Ramos (cell line): ENCODE data around the gene FARP2.
"Not testable (repeated sequence)": the region's sequence is repeated elsewhere in the genome, so short reads cannot be mapped to it uniquely, and the experiment has no call there.

Experiments used
- in situ Hi-C: fragments of 300-500 bp; cut with MboI; formaldehyde crosslinking; loops from one replicate; pipeline ENCODE4 v1.14.3; 2022; ENCODE audit warnings: low sequenced_read_pairs; ENCODE audit not compliant: unreplicated experiment

Gene FARP2

GRCh38 chr2:241498115-241499070, 142.3 kb downstream of the FARP2 start:
- in situ Hi-C loops, result no loop called here

- in situ Hi-C loops, result no loop called here
Measured at GRCh38 chr2:241499146-241499965, 143.3 kb downstream of the FARP2 start.

- in situ Hi-C loops, result no loop called here
Measured at GRCh38 chr2:241500016-241500415, 143.9 kb downstream of the FARP2 start.

DNA sequence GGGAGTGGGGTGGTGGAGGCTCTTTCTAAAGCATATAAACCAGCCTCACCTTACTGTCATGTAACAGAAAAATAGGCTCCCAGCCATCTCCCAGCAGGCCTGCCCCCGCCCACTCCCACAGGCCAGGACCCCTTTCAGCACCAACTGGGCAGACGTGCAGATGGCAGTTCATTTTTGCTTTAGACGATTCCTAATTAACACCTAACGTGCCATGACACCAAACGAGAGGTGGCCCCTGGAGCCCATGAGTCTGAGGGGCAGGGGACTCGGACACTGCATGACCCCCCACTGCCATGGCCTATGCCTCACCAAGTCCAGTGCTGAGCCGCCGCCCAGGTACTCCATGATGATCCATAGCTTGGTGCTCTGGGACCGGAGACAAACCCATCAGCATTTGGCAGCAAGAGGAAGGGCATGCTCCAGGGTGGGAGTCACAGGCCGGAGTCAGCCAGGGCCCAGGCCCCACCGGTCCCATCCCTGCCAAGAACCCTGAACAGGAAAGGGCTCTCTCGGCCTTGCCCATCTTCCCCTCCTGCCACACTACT, 144.4 kb downstream of the FARP2 start:
- in situ Hi-C loops, result no loop called here

DNA sequence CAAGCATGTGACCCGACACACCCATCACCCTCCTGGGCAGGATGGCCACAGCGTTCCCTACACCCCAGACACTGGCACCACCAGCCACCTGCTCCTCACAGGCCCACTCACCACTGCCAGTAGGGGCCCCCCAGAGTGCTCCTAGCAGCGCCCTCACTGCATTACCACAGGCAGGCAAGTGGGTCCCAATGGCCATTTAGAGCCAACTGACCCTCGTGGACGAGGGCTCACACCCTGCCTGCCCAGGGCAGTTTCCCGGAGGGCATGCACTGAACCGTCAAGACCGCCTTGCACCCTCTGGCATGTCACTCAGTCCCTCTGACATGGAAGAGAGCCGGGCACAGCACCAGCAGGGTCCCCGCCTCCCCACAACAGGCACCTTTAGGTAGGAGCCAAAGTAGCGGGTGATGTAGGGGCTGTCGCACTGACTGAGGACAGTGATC, 145.0 kb downstream of the FARP2 start:
- in situ Hi-C loops, result no loop called here

DNA sequence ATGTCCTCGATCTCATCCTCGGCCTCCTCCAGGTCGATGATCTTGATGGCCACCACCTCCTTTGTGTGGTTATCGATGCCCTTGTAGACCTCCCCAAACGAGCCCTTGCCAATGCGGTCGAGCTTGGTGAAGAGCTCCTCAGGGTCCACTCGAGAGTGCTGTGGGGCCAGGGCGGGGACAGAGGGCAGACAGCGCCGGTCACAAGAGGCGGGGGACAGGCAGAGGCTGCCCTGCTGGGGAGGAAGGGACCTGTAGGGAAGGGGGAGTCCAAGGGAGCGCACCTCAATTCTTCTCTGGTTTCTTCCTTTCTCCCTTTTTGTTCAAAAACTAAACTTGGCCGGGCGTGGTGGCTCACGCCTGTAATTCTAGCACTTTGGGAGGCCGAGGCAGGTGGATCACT, 145.5 kb downstream of the FARP2 start:
- in situ Hi-C loops, result no loop called here

- in situ Hi-C loops, result no loop called here
Measured at GRCh38 chr2:241502281-241502680, 146.2 kb downstream of the FARP2 start.

GRCh38 chr2:241503776-241504392, 147.8 kb downstream of the FARP2 start:
- in situ Hi-C loops, result no loop called here

DNA sequence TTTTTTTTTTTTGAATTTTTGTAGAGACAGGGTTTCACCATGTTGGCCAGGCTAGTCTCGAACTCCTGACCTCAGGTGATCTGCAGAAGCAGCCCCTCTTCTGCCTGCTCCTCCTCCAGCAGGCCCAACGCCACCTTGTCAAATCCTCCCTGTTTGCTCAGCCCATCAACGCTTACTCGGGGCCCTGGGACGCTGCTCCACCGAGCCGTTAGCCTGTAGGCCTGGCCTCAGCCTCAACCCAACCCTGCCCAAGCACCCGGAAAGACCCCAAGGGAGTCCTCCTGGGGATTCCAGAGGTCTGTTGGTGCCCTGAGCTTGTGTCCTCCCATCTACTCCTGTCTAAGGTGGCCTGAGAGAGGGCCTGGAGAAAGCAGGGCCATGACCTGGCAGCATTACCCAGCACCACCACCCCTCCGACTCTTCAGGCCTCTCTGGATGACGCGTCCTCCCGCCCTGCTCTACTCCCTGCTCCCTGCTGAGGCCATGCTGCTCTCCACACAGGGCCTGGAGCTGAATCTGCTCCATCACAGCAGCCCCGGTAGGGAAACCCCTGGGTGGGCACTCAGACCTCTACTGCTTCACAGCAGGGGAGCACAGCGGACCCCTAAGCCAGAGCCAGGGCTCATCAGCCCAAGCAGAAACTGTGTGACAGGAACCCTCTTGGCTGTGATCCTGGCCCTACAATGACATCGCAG, 149.1 kb downstream of the FARP2 start:
- in situ Hi-C loops, result no loop called here

- in situ Hi-C loops, result no loop called here
Measured at GRCh38 chr2:241505781-241506201, 149.7 kb downstream of the FARP2 start.

DNA sequence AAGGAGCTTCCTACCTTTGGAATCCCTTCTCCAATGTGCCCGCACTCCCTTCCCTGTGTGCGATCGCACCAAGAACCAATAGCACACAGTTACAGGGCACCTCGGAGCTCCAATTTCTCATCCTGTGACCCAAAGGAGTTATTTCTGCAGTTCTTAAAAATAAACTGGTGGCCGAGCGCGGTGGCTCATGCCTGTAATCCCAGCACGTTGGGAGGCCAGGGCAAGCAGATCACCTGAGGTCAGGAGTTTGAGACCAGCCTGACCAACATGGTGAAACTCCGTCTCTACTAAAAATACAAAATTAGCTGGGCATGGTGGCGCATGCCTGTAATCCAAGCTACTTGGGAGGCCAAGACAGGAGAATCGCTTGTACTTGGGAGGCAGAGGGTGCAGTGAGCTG, 150.2 kb downstream of the FARP2 start:
- in situ Hi-C loops, result not testable (repeated sequence)

DNA sequence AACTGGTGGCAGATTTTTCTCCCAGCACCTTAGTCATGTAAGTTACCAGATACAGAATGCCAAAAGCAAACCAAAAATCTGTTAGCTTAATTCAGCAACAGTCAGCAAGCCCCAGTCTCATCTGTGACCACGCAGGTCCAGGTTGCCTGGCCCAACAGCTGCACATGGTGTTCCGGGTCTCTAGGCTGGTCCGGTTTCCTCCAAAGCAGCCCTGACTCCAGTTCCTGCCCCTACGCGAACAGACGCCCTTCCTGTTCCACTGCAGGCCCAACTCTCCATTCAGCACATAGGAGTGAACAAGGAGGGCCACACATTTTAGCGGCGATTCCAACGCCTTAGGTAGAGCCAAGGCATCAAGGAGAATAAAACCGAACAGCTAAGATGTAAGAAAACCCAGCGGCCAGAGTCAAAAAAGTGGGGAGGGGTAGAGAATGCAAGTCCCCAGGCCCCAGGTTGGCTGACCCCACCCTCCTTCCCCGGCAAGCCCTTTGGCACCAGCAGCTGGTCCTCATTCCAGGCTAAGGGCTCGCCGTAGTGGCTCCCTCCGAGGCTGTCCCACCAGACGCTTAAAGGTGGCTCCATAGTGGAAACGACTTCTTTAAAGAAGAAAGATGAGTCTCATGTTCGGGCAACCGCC, 150.8 kb downstream of the FARP2 start:
- in situ Hi-C loops, result no loop called here

DNA sequence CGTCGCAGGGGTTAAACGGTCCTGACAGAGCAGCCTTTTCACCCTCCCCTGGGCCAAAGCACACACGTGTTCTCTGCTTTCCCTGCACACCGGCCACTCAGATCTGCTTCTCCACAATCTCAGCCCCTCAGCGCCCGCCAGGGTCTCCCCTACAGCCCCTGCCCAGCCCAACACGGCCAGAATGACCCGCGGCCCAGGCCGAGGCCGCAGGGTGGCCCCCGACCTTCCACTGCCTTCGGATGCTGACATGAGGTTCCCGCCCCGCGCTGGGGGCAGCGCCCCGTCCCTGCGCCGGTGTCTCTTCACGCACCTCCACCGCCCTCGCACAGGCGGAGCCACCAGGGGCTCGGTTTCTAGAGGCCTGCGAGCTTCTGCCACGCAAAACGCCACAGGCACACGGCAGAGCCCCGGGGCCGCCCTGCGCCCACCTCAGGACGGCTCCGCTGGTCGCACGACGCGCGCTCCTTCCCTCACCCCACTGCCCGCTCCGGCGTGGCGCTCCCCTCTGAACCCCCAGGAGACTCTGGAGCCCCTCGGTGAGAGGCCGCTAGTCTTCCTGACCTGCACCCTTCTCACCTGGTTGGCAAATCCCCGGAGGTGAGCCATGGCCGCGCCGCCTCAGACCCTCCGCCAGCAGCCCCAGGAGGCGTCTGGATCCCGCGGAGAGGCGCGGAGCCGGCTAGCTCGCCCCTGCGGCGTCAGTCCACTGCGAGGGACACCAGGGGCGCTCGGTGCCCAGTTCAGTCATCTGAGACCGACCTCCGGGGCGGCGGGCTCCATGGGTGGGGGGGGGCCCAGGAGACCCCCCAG, 151.6 kb downstream of the FARP2 start:
- in situ Hi-C loops, result no loop called here

DNA sequence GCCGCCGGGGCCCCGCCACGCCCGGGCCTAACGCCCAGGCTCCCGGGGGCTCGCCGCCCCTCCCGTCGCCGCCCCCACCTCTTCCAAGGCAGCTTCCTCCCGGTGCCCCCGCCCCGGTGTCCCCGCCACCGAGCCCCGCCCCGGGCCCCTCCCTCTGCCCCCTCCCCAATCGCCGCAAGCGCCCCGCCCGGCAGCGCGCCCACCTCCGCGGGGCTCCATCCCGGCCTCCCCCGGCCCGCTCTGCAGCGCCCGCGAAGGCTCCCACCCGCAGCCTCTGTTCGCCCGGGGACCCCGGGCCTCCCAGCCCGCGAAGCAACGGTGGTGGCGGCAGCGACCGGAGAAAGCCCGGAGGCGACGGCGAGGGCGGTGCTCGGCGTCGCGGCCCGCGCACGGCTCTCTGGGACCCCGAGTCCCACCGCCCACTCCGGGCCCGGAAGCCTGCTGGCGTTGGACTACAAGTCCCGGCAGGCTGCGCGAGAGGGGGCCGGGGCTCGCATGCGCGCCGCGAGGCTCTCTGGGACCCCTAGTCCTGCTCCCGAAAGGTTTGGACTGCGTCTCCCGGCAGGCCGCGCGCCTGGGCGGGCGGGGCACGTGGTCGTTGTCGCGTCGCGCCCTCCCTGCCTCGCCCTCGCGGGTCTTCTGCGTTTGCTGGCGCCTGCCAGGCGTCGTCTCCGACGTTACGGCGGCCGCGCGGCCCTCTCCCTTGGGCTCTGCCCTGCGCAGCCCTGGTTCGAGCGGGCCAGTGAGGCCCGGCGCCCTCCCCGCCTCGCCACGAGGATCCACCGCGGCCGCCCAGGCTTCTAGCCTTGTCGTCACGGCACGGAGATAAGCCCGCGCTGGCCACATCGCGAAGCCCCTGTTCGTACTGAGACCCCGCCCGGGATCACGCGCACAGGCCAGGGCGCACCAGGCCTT, 152.4 kb downstream of the FARP2 start, which contains the start of gene STK25:
TSS of gene STK25 (minus strand) at position 345 of the 915 bp plus-strand sequence. CDS start 549 bp downstream, outside the sequence.
- in situ Hi-C loops, result no loop called here

DNA sequence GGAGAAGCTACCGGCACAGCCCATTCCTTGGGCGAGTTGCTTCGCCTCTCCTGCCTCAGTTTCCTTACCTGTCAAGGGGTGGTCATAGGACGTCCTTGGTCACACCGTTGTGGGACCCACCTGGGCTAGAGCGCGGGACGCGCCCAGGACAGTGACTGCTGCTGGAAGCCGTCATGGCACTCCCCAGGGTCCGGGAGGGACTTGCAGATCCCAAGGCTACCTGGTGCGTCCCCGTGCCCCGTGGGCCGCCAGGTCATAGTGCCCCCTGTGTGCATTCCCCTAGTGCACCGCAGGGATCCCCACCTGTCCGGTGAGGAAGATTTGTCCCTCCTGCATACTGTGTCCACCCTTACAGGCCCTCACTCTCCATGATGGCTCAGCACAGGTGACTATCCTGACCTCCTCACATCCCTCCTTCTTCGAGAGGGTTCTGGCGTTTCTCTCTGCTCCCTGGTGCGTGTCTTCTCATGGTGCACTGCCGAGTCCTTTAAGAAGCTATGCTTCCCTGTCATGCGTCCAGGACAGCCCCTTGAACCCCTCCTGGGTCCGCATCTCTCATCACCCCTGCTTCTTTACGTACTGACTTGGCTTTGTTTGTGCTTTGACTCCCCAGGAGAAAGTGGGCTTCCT, 153.2 kb downstream of the FARP2 start:
- in situ Hi-C loops, result no loop called here

- in situ Hi-C loops, result no loop called here
Measured at GRCh38 chr2:241511091-241511741, 155.1 kb downstream of the FARP2 start.
